NCI-H2107 treated with DMSO at 0.1 percent for 48 hours (cell line): ENCODE measurements around the gene ZFYVE9.
"Not testable (repeated sequence)": the region's sequence is repeated elsewhere in the genome, so short reads cannot be mapped to it uniquely, and the experiment has no call there.

ENCODE experiments used
- DNase-seq: peaks from one replicate; lab custom pipeline; 2025; ENCODE audit not compliant: unreplicated experiment; lab: John Stamatoyannopoulos, UW

Gene ZFYVE9

GRCh38 chr1:52141513-52142219 is at the start of gene ZFYVE9:
TSS of gene ZFYVE9 (plus strand) at chr1:52142089. CDS start at chr1:52233207, 91,118 bp downstream.
- peak; percentile 60 for DNase-seq

GRCh38 chr1:52094300-52094699 is 47.6 kb upstream of the ZFYVE9 start:
- DNase-seq = not testable (repeated sequence)

GRCh38 chr1:52096216-52096615 is 45.7 kb upstream of the ZFYVE9 start:
- no peak for DNase-seq

- DNase-seq = peak; percentile 49
These were observed 43.6 kb upstream of the ZFYVE9 start for GRCh38 chr1:52098139-52098871.

GRCh38 chr1:52102336-52103013 is 39.4 kb upstream of the ZFYVE9 start:
- DNase-seq = no peak

GRCh38 chr1:52111492-52111891 is 30.4 kb upstream of the ZFYVE9 start:
- DNase-seq = no peak

- DNase-seq = no peak
These were observed 29.4 kb upstream of the ZFYVE9 start for GRCh38 chr1:52112489-52112888.

GRCh38 chr1:52119301-52120079 is 22.4 kb upstream of the ZFYVE9 start:
- no peak for DNase-seq

GRCh38 chr1:52122384-52122783 is 19.5 kb upstream of the ZFYVE9 start:
- no peak for DNase-seq

- DNase-seq = no peak
These were observed 18.3 kb upstream of the ZFYVE9 start for GRCh38 chr1:52123622-52124021.

GRCh38 chr1:52125736-52126359 is 16.0 kb upstream of the ZFYVE9 start:
- DNase-seq = no peak

- peak; percentile 56 for DNase-seq
These were observed 14.4 kb upstream of the ZFYVE9 start for GRCh38 chr1:52127181-52128180.

GRCh38 chr1:52139817-52140540 is 1.9 kb upstream of the ZFYVE9 start:
- DNase-seq = peak; percentile 41

GRCh38 chr1:52140633-52141512 is 1.0 kb upstream of the ZFYVE9 start:
- DNase-seq = peak; percentile 43

GRCh38 chr1:52142220-52143183 is 613 bp downstream of the ZFYVE9 start:
- peak; percentile 47 for DNase-seq

GRCh38 chr1:52145137-52145536 is 3.2 kb downstream of the ZFYVE9 start:
- peak; percentile 9 for DNase-seq

- not testable (repeated sequence) for DNase-seq
These were observed 8.6 kb downstream of the ZFYVE9 start for GRCh38 chr1:52150445-52150844.
